Measurements from ENCODE around the gene MYZAP. TPM values are rescaled to one million over a fixed set of nuclear protein-coding genes. Genes with fewer than 3 reads are reported as not detected.

Gene MYZAP
- total RNA-seq, 2 experiments from 2014 or later = 0.18 TPM; not detected in 1

DNA sequence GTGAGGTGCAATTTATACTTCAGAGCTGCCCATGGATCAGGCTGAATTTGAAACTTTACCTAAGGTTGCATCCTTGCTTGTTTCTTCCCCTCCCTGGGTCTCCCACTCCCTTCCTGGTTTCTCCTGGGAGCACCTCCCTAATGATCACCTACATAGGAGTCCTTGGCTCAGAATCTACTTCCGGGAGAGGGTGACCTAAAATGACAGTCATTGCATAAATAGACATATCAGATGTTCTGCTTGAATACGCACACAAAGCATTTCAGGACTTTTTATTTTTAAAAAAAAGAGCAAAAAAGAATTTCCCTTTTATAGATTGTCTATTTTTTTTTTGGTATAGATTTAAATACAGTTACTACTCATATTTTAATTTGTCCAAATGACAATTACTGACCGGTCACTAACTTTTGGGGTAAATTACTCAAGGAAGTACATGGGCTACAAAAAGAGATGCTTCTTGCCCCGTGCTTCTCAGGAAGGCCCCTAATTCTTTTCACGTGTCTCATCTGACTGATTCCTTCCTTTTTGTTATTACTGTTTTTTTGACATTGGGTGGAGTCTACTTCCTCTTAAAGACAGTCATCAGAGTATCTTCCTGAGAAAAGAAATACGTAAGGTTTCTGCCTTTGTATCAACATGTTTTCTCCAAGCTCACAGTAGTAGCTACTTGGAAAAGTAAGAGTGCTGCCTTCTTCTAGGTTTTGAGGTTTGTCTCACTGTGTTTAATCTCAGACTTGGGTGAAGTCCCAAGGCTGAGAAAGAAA lies 4.9 kb upstream of the MYZAP start:
- Mint-ChIP-seq H3K27ac (peak overlapping the region; percentile 47), H3K4me3 (no peak overlapping the region), H3K27me3 (peaks cover 38% of the 10 kb centered on the region), H3K4me1 (peaks cover 26% of the 10 kb centered on the region), H3K9me3 (peaks cover 11% of the 10 kb centered on the region), H3K36me3 (ENCODE audit: low read depth) (peaks cover 7% of the 10 kb centered on the region)
- ChIA-PET CTCF (interaction anchor here (1.1 to 1.8 kb wide), 2 partner anchors 25 to 27 kb away, joined by 3 to 6 read pairs; no protein-coding TSS in a partner anchor), POLR2A (interaction anchor here (0.8 to 1.1 kb wide), 2 partner anchors 119 to 120 kb away, joined by 3 to 6 read pairs; partner anchors contain the start of gene POLR2M)
- no peak for DNase-seq

DNA sequence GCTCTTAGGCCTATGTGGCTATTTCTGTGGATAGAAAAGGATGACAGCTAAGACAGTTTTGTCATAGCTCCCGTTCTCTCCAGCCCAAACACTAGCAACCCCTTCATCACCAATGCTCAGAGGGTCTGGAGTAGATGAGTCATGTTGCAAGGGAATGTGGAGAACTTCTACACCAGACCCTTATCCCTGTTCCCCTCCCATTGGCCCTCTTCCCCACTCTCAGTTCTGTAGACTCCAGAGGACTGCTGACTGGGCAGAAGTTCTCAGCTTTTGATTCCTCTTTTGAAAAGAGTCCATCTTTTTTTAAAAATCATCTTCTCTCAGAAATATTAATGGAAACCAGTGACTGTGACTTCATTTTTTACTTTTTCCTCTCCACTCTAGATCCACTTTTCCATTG lies 2.4 kb upstream of the MYZAP start:
- Mint-ChIP-seq H3K27ac (no peak overlapping the region), H3K9me3 (no peaks in the 10 kb centered on the region), H3K27me3 (peaks cover 40% of the 10 kb centered on the region), H3K4me1 (peaks cover 26% of the 10 kb centered on the region), H3K36me3 (ENCODE audit: low read depth) (no peaks in the 10 kb centered on the region), H3K4me3 (no peak overlapping the region)
- CTCF ChIA-PET = no interaction called here
- DNase-seq = no peak
- POLR2A ChIA-PET = no interaction called here

DNA sequence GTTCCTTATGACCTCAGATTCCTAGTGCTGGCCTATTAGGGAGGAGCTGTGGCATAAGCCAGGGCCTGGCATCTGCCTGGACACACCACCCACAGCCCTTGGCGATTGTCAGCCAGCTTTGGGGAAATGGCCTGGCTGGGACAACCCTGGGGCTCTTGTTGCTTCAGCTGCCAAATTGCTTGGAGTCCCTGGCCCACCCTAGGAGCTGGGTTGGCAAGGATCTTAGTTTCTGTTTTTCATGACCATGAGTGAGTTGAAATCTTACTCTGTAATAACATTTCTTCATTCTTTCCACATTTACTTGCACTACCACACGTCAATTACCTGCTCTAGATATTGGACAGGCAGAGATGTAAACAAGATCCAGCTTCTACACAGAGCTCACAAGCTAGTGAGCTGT lies 1.9 kb upstream of the MYZAP start:
- ChIA-PET POLR2A (no interaction called here), CTCF (no interaction called here)
- H3K36me3 Mint-ChIP-seq (ENCODE audit: low read depth) = no peaks in the 10 kb centered on the region
- H3K27ac Mint-ChIP-seq = no peak overlapping the region
- no peaks in the 10 kb centered on the region for H3K9me3 Mint-ChIP-seq
- H3K4me3 Mint-ChIP-seq = no peak overlapping the region
- no peak for DNase-seq
- peaks cover 26% of the 10 kb centered on the region for H3K4me1 Mint-ChIP-seq
- peaks cover 38% of the 10 kb centered on the region for H3K27me3 Mint-ChIP-seq

DNA sequence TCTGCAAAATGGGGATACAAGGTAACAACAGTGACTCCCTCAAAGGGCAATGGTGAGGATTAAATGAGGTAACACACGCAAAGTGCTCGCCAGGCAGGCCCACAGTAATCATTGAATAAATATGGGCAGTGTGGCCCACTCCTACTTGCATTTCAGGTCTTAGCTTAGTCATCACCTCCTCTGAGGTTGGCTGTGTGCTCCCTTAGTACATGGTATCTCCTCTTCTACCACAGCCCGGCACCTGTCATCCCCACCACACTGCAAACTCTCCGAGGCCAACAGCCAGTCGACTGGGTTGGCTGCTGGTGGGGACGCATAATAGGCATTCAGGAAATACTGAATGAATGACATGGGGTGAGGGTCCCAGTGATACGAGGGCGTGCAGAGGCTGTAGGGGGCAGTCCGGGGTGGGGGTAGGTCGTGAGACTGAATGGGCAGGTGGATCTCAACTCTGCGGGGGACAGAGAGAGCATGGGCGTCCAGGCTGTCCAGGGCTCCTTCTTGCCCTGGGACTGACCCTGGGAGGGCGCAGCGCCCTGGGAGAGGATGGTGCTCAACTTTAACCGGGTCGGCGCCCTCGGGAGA lies 375 bp upstream of the MYZAP start:
- Mint-ChIP-seq H3K36me3 (ENCODE audit: low read depth) (no peaks in the 10 kb centered on the region), H3K4me1 (peaks cover 25% of the 10 kb centered on the region), H3K27me3 (peaks cover 36% of the 10 kb centered on the region), H3K4me3 (peak overlapping the region; percentile 46), H3K9me3 (no peaks in the 10 kb centered on the region), H3K27ac (no peak overlapping the region)
- ChIA-PET CTCF (no interaction called here), POLR2A (no interaction called here)
- no peak for DNase-seq

DNA sequence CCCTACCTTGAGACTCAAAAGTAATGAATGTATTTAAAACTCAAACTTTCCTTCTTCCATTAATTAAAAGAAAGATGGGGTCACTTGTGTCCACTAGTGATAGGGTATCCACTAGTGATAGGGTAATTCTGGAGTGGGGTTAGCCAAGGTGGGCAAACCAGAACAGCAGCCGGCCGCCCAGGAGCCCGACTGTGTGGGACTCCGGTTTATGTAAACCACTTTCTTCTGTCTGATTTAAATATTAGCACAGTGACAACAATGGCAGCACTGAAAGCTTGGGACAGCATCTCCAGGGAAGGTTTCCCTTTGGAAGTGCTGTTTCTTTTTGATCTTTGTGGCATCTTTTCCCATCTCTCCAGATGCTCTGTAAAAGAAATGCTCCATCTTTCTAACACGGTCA lies 722 bp downstream of the MYZAP start:
- H3K27ac Mint-ChIP-seq = no peak overlapping the region
- H3K36me3 Mint-ChIP-seq (ENCODE audit: low read depth) = no peaks in the 10 kb centered on the region
- DNase-seq = no peak
- CTCF ChIA-PET = no interaction called here
- H3K9me3 Mint-ChIP-seq = no peaks in the 10 kb centered on the region
- no peak overlapping the region for H3K4me3 Mint-ChIP-seq
- POLR2A ChIA-PET = no interaction called here
- peaks cover 36% of the 10 kb centered on the region for H3K27me3 Mint-ChIP-seq
- H3K4me1 Mint-ChIP-seq = peaks cover 16% of the 10 kb centered on the region

DNA sequence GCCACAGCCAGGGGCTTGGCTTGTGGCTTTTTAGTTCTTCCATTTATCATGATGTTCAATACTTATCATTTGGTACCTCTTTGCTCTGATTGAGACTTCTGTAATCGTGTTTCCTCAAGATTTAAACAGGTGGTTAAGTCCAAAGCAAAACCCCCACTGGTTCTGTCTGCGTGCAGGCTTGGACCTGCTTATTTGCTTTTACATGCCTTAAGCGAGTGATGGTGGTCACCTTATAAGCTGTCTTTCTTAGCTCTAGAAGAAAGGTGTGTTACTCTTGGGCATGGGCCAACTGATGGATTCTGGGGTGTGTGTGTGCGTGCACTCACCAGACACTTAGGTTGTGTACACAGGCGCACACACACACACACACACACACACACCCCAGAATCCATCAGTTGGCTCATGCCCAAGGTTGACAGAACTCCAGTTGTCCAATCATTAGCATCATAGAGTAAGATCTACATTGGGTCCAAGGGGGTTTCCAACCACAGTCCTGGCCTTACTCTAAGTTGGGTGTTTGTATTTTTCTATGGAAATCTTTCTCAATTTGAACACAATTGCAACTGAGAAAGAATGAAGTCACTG lies 1.2 kb downstream of the MYZAP start:
- CTCF ChIA-PET = no interaction called here
- POLR2A ChIA-PET = no interaction called here
- Mint-ChIP-seq H3K9me3 (no peaks in the 10 kb centered on the region), H3K27me3 (peaks cover 36% of the 10 kb centered on the region), H3K4me3 (no peak overlapping the region), H3K36me3 (ENCODE audit: low read depth) (no peaks in the 10 kb centered on the region), H3K27ac (no peak overlapping the region), H3K4me1 (peaks cover 11% of the 10 kb centered on the region)
- no peak for DNase-seq

DNA sequence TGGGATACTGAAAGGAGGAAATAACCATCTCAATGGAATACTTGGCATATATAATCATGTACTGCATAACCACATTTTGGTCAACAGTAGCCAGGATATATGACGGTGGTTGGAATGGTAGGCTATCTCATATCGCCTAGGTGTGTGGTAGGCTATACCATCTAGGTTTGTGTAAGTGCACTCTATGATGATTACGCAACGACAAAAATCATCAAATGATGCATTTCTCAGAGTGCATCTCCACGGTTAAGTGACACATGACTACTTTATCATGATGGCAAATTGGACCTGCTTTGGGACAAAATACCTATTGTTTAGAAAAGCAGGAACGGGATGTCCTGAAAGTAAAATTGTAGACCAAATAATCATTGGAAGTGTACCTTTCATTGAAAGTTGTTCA lies 2.8 kb downstream of the MYZAP start:
- Mint-ChIP-seq H3K27ac (no peak overlapping the region), H3K4me1 (peaks cover 5% of the 10 kb centered on the region), H3K4me3 (no peak overlapping the region), H3K36me3 (ENCODE audit: low read depth) (no peaks in the 10 kb centered on the region), H3K27me3 (peaks cover 35% of the 10 kb centered on the region), H3K9me3 (no peaks in the 10 kb centered on the region)
- POLR2A ChIA-PET = no interaction called here
- DNase-seq = no peak
- CTCF ChIA-PET = no interaction called here

DNA sequence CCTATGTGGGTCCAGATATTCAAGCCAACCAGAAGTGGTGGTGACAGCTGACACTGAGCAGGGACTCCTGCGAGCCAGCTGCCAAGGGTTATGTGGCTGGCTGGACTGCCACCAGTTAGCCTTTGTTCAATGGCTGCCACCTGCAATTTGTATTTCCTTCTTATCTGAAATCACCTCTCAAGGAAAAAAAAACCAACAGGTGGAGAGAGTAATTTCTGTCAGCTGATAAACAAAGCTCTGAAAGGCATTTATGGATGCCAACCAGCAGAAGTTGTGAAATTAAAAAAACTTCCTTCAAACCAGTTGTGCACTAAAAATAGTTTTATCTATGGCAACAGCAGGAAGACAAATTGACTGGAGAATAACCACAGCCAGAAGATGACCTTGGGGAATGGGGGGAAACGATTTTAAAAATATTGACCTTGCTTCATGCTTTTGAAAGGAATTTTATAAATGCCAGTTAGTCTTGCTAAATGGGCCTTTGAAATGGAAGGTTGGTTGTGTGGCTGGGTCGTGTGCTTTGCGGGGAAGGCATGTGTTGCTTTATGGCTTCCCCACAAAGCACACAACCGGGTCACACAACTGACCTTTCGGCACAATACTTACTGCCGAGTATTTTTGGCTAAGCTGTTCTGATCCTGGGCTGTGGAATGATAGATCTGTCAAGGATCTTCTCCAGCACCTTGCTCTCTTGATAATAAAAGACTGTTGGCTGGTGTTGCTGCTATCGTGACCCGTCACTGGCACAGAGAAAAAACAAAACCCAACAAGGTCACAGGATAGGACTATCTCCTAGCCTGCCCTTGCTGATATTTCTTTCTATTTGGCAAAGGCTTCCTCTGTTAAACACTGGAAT lies 3.5 kb downstream of the MYZAP start:
- no peaks in the 10 kb centered on the region for H3K9me3 Mint-ChIP-seq
- ChIA-PET POLR2A (no interaction called here), CTCF (no interaction called here)
- H3K36me3 Mint-ChIP-seq (ENCODE audit: low read depth) = no peaks in the 10 kb centered on the region
- DNase-seq = no peak
- peaks cover 5% of the 10 kb centered on the region for H3K4me1 Mint-ChIP-seq
- H3K27me3 Mint-ChIP-seq = peaks cover 29% of the 10 kb centered on the region
- H3K4me3 Mint-ChIP-seq = no peak overlapping the region
- no peak overlapping the region for H3K27ac Mint-ChIP-seq

DNA sequence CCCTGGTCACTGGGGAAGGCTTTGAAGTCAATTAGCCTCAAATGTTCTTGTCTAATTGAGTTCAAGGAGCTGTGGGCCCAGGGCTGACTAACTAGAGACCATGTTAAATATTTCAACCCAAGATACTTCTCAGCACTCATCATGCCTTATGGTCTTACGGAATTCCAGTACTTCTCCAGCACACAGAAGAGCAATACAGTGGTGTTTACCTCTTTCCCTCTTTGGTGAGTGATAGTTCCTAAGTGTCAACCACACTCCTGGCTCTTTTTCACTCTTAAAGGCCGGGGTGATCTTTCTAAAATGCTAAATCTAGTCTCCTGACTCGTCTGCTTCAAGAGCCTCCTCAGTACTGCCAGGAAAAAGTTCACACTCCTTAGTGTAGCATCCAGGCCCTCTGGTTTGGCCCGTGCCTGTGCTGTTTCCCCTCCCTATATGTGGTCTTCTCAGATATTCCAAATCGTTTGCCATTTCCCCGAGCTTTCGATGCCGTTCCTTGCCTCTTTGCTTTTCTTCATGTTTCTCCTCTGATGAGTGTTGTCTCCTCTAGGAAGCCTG lies 4.7 kb downstream of the MYZAP start:
- no peak overlapping the region for H3K27ac Mint-ChIP-seq
- ChIA-PET POLR2A (no interaction called here), CTCF (no interaction called here)
- H3K27me3 Mint-ChIP-seq = peaks cover 20% of the 10 kb centered on the region
- H3K4me3 Mint-ChIP-seq = no peak overlapping the region
- peaks cover 1% of the 10 kb centered on the region for H3K4me1 Mint-ChIP-seq
- no peaks in the 10 kb centered on the region for H3K36me3 Mint-ChIP-seq (ENCODE audit: low read depth)
- H3K9me3 Mint-ChIP-seq = no peaks in the 10 kb centered on the region
- no peak for DNase-seq

DNA sequence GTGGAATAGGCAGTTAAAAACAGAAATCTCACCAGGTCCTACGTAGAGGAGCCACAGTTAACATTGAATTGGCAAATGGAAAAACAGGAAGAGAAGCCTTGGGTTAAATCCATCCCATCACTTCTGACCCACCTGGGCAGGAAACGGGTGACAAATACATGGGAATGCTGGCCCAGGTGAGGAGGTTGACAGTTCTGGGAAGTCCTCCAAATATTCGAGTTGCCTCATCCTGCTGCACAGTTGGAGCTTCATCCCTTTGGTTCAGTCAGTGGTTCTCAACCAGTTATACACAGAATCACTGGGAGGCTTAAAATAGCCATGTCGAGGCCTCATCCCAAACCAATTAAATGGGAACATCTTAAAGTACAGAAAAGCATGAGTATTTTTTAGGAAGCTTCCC lies 5.3 kb downstream of the MYZAP start:
- Mint-ChIP-seq H3K27ac (no peak overlapping the region), H3K27me3 (peaks cover 21% of the 10 kb centered on the region), H3K9me3 (no peaks in the 10 kb centered on the region), H3K36me3 (ENCODE audit: low read depth) (no peaks in the 10 kb centered on the region), H3K4me1 (no peaks in the 10 kb centered on the region), H3K4me3 (no peak overlapping the region)
- DNase-seq = no peak
- CTCF ChIA-PET = no interaction called here
- POLR2A ChIA-PET = no interaction called here

DNA sequence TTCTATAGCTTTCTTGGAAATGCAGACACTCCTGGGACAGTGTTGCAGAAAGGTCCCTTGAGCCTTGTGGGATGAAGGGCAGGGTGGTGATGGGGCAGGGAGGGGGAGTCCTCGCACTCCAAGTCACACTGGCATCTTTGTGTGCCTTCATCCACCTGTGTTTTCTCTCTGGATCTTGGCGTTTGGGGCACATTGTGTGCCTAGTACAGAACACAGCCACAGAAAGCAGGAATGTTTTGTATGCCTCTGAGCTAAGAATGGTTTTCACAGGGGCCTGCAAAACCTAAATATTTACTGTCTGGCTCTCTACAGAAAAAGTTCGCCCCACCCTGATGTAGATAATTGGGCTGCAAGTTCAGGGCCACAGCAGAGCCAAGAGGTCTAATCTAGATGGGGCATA lies 5.7 kb downstream of the MYZAP start:
- ChIA-PET CTCF (no interaction called here), POLR2A (no interaction called here)
- H3K36me3 Mint-ChIP-seq (ENCODE audit: low read depth) = no peaks in the 10 kb centered on the region
- no peak for DNase-seq
- no peak overlapping the region for H3K4me3 Mint-ChIP-seq
- no peaks in the 10 kb centered on the region for H3K9me3 Mint-ChIP-seq
- no peaks in the 10 kb centered on the region for H3K4me1 Mint-ChIP-seq
- H3K27ac Mint-ChIP-seq = no peak overlapping the region
- H3K27me3 Mint-ChIP-seq = peaks cover 18% of the 10 kb centered on the region

DNA sequence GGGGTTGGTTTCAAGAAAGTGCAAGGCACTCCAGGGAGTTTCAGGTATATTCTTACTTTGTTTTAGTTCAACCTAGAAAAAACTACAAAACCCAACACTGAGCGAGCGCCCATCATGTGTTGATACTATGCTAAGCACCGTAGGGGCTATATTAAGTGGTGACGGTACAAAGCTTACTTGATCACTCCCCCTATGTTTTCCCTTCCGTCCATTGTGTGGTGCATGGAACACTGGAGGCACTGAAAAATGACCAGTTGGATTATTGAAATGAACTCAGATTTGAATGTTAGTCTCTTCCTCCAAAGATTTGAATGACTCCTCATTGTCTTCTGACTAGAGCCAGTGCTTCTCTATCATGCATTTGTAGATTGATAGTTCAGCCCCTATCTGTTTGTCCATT lies 6.6 kb downstream of the MYZAP start:
- H3K27ac Mint-ChIP-seq = no peak overlapping the region
- no peaks in the 10 kb centered on the region for H3K9me3 Mint-ChIP-seq
- DNase-seq = no peak
- no peaks in the 10 kb centered on the region for H3K4me1 Mint-ChIP-seq
- CTCF ChIA-PET = interaction anchor here (1.6 kb wide), 1 partner anchor 38 kb away, joined by 4 read pairs; no protein-coding TSS in a partner anchor
- no peak overlapping the region for H3K4me3 Mint-ChIP-seq
- POLR2A ChIA-PET = no interaction called here
- peaks cover 17% of the 10 kb centered on the region for H3K27me3 Mint-ChIP-seq
- H3K36me3 Mint-ChIP-seq (ENCODE audit: low read depth) = no peaks in the 10 kb centered on the region

DNA sequence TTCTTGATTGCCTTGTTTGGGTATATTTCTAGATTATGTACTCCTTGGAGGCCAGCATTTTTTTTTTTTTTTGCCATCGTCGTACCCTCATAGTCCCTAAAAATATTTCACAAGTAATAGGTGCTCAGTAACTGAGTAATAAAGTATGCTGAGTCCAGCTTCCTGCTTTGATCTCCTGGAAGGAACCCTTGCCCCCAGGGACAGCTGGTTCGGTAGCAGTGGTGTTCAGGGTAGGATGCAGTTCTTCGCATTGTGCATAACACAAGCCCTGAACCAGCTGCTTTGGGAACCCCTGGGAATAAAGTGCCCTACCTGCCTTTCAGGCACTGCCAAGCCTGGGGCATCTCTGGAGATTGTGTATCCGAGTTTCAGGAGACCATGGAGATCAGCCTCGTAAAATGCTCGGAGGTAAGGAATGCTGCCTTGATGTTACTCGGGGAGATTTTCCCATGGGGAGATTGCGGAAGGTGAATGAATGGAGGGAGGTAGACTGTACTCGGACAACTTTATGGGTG lies 7.6 kb downstream of the MYZAP start:
- Mint-ChIP-seq H3K27ac (no peak overlapping the region), H3K36me3 (ENCODE audit: low read depth) (no peaks in the 10 kb centered on the region), H3K4me1 (no peaks in the 10 kb centered on the region), H3K4me3 (no peak overlapping the region), H3K27me3 (peaks cover 19% of the 10 kb centered on the region), H3K9me3 (no peaks in the 10 kb centered on the region)
- ChIA-PET POLR2A (no interaction called here), CTCF (interaction anchor here (1.6 kb wide), 1 partner anchor 39 kb away, joined by 4 read pairs; no protein-coding TSS in a partner anchor)
- DNase-seq = no peak

Measured in activated CD4-positive, alpha-beta memory T cell treated with anti-CD3 and anti-CD28 coated beads, Interleukin-2, amount 10 ng/mL, durations not matched to agents 7 days and 5 days (primary cell).